NCI-H82 (cell line): ENCODE data around the gene SPINT2.

Experiments
- DNase-seq: peaks from one replicate; lab custom pipeline; 2025; lab: John Stamatoyannopoulos, UW

Gene SPINT2

DNA sequence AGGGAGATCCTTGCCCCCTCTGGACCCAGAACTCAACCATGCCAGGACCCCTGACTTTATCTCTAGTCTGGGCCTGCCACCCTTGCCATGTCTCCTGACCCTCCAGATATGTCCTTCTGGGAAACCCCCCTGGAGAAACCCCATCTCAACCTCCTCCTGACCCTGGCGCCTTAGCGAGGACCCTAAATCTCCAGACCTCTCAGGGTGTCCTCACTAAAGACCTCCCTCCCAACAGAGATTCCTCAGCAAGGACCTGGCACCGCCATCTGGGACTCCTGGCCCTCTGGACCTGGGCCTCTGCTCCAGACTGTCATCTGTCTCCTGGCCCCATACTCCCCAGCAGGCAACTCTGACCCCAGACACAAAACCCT lies 56.6 kb downstream of the SPINT2 start:
- no peak for DNase-seq

DNA sequence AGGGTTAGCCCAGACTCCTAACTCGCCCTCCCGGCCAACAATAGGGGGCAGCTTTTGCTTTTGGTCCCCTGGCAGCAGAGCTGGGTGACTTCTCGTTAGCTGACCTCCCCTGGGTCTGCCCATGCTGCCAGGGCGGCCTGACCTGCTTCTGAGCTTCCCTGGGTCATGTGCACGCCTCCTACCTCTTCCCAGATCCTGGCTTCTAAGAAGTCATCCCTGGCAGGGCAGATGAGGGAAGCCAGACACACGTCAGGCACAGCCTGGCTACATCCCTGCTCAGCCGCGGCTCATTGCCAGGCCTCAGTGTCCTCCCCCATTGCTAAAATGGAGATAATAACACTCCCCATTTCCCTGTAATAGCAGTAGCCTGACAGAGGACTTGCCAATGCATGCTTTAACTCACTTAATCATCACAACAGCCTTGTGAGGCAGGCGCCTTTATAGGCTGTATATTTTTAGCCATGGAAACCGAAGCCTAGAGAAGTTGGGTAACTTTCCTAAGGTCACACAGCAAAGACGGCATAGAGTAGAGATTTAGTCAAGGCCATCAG lies 57.3 kb downstream of the SPINT2 start:
- DNase-seq, result no peak

DNA sequence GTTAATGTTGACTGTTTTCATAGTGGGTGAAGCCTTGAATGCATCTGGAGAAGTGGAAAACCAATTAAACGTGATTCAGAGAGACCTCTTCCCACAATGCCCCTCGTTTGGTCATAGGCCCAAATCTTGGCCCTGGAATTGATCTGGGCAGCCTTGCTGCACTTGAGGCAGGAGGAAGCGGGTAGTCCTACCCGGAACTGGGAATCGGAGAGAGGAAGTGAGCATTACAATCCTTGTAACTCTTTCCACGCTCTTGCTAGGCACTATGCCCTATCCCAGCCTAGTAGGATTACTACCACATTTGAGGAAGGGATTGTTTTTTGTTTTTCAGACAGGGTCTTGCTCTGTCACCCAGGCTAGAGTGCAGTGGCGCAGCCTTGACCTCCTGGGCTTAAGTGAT lies 58.9 kb downstream of the SPINT2 start:
- DNase-seq, result no peak

DNA sequence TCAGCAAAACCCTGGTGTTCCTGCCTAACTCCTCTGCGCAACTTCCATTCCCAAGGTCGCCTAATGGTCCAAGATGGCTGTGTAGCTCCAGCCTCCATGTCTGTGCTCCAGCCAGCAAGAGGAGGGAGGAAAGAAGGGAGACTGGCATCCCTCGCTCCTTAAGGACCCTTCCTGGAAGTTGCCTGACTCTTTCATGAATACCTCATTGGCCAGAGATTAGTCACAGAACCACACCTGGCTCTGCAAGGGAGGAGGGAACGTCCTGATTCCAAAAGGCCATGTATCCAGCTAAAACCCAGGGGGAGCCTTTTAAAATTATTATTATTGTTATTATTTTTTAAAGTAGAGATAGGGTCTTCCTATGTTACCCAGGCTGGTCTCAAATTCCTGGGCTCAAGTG lies 60.1 kb downstream of the SPINT2 start:
- DNase-seq, result no peak

DNA sequence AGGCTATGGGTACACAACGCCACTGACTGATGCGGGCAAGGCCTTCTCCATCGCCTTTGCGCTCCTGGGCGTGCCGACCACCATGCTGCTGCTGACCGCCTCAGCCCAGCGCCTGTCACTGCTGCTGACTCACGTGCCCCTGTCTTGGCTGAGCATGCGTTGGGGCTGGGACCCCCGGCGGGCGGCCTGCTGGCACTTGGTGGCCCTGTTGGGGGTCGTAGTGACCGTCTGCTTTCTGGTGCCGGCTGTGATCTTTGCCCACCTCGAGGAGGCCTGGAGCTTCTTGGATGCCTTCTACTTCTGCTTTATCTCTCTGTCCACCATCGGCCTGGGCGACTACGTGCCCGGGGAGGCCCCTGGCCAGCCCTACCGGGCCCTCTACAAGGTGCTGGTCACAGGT lies 62.2 kb downstream of the SPINT2 start:
- no peak for DNase-seq

DNA sequence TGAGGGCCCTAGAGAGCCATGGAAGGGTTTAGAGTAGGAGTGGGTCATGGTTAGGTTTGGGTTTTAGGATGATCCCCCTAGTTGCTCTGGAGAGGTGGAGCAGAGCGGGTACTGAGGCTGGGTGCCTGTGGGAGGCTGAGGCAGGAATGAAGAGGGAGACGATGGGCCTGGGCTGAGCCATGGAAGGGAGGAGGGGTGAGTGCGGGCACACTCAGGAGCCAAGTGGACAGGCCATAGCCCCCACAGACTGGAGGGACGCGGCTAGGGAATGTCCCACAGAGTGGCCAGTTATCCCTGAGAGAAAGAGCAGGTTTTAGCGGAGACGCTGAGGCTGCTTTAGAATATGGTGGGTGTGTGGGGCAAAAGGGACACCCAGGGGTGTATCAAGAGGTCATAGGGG lies 65.3 kb downstream of the SPINT2 start:
- DNase-seq, result no peak

DNA sequence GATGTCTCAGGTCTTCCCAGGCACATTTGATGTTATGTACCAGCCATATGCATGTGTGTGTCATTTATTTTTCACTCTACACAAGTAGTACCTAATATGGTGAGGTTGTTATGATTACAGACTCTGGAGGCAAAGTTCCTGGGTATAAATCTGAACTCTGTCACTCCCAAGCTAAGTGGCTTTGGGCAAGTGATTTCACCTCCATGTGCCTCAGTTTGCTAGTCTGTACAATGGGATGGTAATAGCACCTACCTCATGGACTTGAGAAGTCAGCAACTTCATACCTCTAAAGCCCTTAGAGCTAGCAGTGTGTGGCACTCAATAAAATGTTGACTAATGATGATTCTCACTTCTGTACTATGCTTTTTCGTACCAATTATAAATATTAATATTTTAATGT lies 67.4 kb downstream of the SPINT2 start:
- no peak for DNase-seq

DNA sequence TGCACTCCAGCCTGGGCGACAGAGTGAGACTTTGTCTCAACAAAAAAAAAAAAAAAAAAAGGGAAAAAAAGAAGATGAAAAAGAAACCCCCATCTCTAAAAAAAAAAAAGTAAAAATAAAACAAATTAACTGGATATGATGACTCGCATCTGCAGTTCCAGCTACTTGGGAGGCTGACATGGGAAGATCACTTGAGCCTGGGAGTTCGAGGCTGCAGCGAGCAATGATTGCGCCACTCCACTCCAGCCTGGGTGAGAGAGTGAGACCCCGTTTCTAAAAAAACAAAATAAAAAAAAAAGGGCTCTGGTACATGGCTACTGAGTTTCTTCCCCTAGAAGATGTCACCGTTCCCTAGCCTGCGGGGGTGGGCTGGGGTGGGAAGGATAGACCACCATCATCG lies 68.9 kb downstream of the SPINT2 start:
- no peak for DNase-seq

DNA sequence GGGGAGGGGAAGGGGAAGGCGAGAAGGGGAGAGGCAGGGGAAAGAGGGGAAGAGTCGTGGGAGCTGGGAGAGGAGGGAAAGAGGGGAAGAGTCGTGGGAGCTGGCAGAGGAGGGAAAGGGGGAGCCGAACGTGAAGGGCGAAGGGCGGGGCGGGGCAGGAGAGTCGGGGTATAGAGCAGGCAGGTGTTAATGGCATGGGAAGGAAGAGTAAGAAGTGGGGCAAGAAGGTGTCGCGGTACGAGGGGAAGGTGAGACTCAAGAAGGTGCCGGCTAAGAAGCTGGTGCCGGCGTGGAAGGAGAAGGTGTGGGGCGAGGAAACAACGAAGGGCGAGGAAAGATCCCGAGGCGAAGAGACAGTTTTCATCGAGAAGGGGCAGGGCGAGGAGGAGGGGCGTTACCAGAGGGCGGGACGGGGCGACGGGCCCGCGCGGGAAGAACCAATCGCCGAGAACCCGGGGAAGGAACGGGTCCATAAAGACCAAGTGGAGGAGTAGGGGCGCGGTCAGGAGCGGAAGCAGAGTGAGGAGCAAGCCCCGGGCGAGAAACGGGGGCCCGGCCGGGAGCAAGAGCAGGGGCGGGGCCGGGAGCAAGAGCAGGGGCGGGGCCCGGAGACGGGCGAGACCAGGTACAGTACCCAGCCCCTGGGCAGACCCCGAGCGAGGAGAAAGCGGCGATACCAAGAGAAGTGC lies 71.7 kb downstream of the SPINT2 start:
- DNase-seq, result peak; percentile 98

DNA sequence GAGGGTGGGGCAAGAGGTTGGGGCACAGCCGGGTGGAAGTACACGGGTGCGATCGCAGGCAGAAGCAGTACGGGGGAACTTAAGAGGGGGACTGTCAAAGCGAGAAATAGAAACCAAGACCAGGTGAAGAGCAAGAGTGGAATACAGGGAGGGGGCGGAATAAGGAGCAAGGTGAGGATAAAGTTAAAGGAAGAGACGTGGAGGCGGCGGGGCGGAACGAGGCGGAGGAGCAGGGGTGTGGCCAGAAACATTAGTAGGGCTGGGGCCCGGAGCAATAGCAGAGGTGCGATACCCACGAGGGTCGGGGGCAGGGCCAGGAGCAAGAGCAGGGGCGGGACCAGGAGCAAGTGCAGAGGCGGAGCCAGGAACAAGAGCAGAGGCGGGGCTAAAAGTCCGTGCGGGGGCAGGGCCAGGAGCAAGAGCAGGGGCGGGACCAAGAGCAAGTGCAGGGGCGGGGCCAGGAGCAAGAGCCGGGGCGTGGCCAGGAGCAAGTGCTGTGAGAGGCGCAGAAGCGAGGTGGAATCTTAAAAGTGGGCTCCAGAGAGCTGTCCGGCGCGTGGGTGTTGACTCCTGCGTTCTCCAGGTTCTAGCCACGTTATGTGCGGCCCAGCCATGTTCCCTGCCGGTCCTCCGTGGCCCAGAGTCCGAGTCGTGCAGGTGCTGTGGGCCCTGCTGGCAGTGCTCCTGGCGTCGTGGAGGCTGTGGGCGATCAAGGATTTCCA lies 72.4 kb downstream of the SPINT2 start:
- DNase-seq, result peak; percentile 98

DNA sequence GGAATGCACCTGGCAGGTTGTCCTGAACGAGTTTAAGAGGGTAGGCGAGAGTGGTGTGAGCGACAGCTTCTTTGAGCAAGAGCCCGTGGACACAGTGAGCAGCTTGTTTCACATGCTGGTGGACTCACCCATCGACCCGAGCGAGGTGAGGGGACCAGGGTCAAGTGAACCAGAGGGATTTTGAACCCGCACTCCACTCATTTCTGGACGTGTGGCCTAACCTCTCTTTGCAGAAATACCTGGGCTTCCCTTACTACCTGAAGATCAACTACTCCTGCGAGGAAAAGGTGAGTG lies 72.9 kb downstream of the SPINT2 start:
- DNase-seq, result peak; percentile 60

DNA sequence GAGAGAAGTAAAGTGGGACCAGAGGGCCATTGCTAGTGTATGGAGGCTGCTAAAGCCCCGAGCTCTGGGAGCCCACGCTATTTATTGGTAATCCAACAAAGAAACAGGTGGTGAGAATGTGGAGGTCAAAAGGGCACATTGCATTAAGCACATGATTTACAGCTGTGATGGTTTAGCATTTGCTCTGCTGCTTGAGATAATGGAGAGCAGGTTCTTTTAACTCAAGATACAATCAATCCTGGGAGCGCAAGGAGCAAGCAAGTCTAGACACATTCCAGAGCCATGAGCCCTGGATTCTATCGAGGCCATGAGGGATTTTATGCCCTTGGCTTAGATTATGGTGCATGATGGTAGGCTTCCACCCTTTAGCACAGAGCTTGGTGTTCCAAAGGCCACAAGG lies 74.6 kb downstream of the SPINT2 start:
- DNase-seq, result peak; percentile 85

DNA sequence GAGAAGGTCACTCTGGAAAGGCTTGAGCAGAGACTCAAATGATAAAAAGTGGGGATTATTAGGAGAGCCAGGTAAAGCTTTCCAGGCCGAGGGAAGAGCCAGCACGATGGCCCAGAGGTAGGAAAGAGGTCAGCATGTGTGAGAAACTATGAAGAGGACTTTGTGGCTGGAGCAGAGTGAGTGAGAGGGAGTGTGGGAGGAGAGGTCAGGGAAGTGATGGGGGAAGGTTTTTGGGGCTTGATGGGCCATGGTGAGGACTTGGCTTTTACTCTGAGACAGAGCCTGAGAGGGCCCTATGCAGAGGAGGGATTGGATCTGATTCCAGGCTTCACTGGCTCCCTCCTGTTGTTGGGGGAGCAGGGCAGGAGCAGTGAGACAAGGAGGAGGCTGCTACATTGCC lies 76.6 kb downstream of the SPINT2 start:
- no peak for DNase-seq
